Right lobe of liver (tissue), 6 donors: ENCODE measurements around the gene PEDS1. TPM values are rescaled to one million over a fixed set of nuclear protein-coding genes. Genes with fewer than 3 reads are reported as not detected.
"Not testable (repeated sequence)": the region's sequence is repeated elsewhere in the genome, so short reads cannot be mapped to it uniquely, and the experiment has no call there.

Experiments used
- ATAC-seq, 4 donors: fragments of 200-7000 bp; cut with Tn5 transposase; one replicate each; pipeline ENCODE4 v1.9.1; 2020; ENCODE audit warnings: mild to moderate bottlenecking in 4 of 4, moderate library complexity in 4 of 4
- DNase-seq, 3 donors: peaks; one replicate each; pipeline ENCODE4 v3.0.0-alpha.2; 2020
- H3K27ac ChIP-seq, 3 donors: fragments of 200-600 bp; one replicate each; pipeline ENCODE4 v1.8.0; 2022
- H3K27me3 ChIP-seq, 2 donors: fragments of 200-600 bp; one replicate each; pipeline ENCODE4 v1.8.0; 2022
- H3K36me3 ChIP-seq, 4 donors: fragments of 200-600 bp; sonication (generic) in 1 of 4; one replicate each; pipeline versions ENCODE4 v1.5.1 to v1.8.0; 2017 to 2022; ENCODE audit warnings: control low read depth in 1 of 4
- H3K4me1 ChIP-seq, 4 donors: fragments of 200-600 bp; sonication (generic) in 1 of 4; one replicate each; pipeline versions ENCODE4 v1.5.1 to v1.8.0; 2017 to 2022; ENCODE audit warnings: control low read depth in 1 of 4
- H3K4me3 ChIP-seq, 3 donors: fragments of 200-600 bp; one replicate each; pipeline ENCODE4 v1.8.0; 2022
- H3K9me3 ChIP-seq, 4 donors: fragments of 200-600 bp; sonication (generic) in 1 of 4; one replicate each; pipeline versions ENCODE4 v1.5.1 to v1.8.0; 2017 to 2022; ENCODE audit warnings: control low read depth in 1 of 4
- POLR2A ChIP-seq: fragments of 450-650 bp; IDR thresholded peaks from one replicate; pipeline ENCODE4 v1.6.1; 2017; ENCODE audit warnings: antibody characterized with exemption, mild to moderate bottlenecking
- WGBS: methylation state at CpG from one replicate; pipeline ENCODE4 v1.1.6; 2018; ENCODE audit warnings: low coverage, low lambda C conversion rate; ENCODE audit not compliant: insufficient coverage; ENCODE audit errors: missing lambda C conversion rate; 5-methylcytosine and 5-hydroxymethylcytosine counted together
- intact Hi-C, 2 donors: fragments of 100-400 bp; cut with DNase I; formaldehyde crosslinking; loops; one replicate each; pipeline versions ENCODE4 v1.11.2 to v1.14.1; 2022
- total RNA-seq, 6 experiments: library from RNA; depleted of rRNA in 2 of 6; stranded (reverse); fragments of >200 nt in 2 of 6; fragmentation: NEBNext Ultra II Directional in 3 of 6; extraction: Animal tissue kit (Norgen Biotek cat#: 25700) in 3 of 6; gene quantifications; one replicate each; pipeline versions ENCODE4 v1.1.0 to v1.2.4, GENCODE V29; 2016 to 2023
- TF ChIP-seq, protein P1 (sequence below), 4 donors: fragments of 200-600 bp in 3 of 4; fragments of 450-650 bp in 1 of 4; IDR thresholded peaks; one replicate each; pipeline versions ENCODE4 v1.5.1 to v1.8.0; 2016 to 2022; ENCODE audit warnings: antibody characterized with exemption in 4 of 4, mild to moderate bottlenecking in 2 of 4
- donor health status: DM: no; HTN: yes; CAD: no.
- donor health status: DM: no; HTN: no; CAD: no.
- donor health status: DM: no; HTN: no; CAD: no.
- donor health status: DM: no; HTN: yes; CAD: no.
- donor health status: DM: no; HTN: yes; CAD: no.

The PEDS1 gene
- total RNA-seq, 6 experiments from 2014 or later = 6.9 to 25.3 (median 13.7) TPM

DNA sequence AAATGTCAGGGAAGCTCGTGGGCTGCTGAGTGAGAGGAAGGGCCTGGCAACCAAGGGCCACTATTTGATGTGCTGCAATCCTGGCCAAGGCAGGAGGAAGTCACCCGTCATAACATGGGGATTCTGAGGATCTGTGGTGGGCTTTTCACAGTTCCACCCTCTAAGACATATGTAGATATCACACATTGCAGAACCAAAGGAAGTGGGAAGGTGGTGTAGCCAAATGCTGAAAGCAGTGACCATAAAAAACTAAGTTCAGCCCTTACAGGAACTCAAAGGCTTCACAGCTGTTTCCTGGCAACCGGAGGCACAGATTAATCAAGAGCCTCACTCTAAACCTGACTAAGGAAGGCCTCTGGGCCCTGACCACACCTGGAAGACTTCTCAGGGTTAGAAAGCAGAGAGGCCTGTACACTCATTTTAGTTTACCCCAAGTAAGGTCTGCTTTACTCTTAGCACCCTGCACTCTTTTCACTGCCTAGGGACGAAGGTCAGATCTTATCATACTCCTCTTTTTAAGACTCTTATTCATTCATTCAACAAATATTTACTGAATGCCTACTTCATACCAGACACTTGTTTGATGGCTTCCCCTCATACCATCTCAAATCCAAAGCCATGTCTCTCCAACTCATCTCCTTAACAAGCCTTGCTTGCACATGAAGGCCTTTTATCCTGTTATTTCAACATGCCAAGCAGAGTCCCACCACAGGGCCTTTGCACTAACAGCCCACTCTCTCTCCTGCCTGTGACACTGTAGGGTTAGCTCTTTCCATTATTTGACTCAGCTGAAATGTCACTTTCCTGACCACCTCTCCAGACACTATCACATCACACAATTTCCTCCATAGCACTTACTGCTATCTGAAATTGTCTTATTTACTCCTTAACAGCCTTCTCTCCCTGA lies 43.1 kb downstream of the PEDS1 start:
- intact Hi-C loops = no loop called here
- peak in 3 of 4 donors; percentile 2 to 4 (median 3) for ATAC-seq
- H3K4me3 ChIP-seq = no peak overlapping the region

DNA sequence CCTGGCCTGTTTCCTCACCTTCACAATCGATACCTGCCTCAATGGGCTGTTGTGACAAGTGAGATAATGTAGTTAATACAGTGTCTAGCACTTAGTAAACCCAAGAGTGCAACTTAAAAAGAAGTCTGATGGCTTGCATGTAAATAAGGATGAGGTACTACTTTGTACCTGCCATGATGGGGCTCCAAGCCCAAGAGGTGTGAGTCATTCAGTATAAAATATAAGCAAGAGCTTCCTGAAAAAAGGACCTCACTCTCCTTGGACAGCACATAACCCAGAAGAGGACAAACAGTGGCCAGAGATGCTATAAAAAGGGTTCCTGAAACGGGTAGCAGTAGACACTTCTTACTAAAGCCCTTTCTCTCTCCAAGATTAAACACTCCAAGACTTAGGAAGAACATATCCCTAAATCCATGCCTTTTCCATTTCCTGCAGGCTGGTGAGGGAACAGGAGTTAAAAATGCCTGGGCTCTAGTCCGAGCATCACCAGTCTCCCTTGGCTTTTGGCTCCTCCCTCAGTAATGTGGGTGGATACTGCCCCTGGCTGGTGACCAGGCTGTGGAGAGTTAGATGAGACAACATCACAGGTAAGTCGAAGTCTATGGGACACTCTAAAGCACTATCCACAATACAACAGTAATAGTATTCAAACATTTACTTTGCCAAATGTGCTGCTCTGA lies 44.8 kb downstream of the PEDS1 start:
- TF ChIP-seq, protein P1, sequence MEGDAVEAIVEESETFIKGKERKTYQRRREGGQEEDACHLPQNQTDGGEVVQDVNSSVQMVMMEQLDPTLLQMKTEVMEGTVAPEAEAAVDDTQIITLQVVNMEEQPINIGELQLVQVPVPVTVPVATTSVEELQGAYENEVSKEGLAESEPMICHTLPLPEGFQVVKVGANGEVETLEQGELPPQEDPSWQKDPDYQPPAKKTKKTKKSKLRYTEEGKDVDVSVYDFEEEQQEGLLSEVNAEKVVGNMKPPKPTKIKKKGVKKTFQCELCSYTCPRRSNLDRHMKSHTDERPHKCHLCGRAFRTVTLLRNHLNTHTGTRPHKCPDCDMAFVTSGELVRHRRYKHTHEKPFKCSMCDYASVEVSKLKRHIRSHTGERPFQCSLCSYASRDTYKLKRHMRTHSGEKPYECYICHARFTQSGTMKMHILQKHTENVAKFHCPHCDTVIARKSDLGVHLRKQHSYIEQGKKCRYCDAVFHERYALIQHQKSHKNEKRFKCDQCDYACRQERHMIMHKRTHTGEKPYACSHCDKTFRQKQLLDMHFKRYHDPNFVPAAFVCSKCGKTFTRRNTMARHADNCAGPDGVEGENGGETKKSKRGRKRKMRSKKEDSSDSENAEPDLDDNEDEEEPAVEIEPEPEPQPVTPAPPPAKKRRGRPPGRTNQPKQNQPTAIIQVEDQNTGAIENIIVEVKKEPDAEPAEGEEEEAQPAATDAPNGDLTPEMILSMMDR (IDR thresholded peaks at IDR 0.05) = no peak
- DNase-seq = no peak
- intact Hi-C loops = no loop called here
- H3K4me3 ChIP-seq = no peak overlapping the region
- H3K9me3 ChIP-seq = no peaks in the 10 kb centered on the region
- H3K27me3 ChIP-seq = no peaks in the 10 kb centered on the region
- 39% methylated on average over 4 of the region's 4 CpGs for WGBS
- peaks cover 0 to 32% (median 16%) of the 10 kb centered on the region in 4 donors for H3K4me1 ChIP-seq
- no peak overlapping the region for H3K27ac ChIP-seq
- peak in 1 of 4 donors; percentile 7 for ATAC-seq
- no peaks in the 10 kb centered on the region for H3K36me3 ChIP-seq

More for the DNA sequence above, 43.1 kb downstream of the PEDS1 start:
- Histone ChIP-seq H3K9me3 (no peaks in the 10 kb centered on the region), H3K4me1 (peaks cover 0 to 42% (median 22%) of the 10 kb centered on the region in 4 donors), H3K27ac (no peak overlapping the region), H3K27me3 (no peaks in the 10 kb centered on the region), H3K36me3 (no peaks in the 10 kb centered on the region)
- no peak for DNase-seq
- TF ChIP-seq POLR2A = no peak
- TF ChIP-seq, protein P1 (IDR thresholded peaks at IDR 0.05) = no peak
- 26% methylated on average over 4 of the region's 4 CpGs for WGBS

DNA sequence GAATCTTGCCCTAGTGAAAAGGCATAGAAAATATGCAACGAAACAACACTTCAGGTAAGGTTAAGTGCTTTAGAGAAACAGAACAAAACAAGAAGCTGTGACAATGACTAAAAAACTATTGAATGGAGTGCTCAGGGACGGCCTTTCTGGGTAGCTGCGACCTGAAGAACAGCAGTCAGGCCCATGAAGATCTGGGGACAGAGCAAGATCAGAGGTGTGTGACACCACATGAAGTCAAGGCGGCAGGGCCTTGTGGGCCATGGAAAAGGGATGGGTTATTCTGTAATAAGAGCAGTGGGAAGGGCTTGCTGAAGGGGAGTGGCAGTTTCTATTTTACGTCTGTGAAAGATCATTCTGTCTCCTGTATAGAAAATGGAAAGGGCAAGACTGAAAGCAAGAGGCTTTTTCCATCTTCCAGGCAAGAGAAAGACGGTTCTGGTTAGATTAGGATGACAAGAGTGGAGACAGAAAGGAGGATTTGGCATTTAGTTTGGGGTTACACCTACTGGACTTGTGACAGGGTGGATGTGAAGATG lies 45.7 kb downstream of the PEDS1 start:
- H3K9me3 ChIP-seq = no peaks in the 10 kb centered on the region
- H3K27ac ChIP-seq = no peak overlapping the region
- ATAC-seq = no peak
- WGBS = 66% methylated on average over 6 of the region's 6 CpGs
- H3K36me3 ChIP-seq = no peaks in the 10 kb centered on the region
- no peak for DNase-seq
- no peaks in the 10 kb centered on the region for H3K27me3 ChIP-seq
- TF ChIP-seq, protein P1 (IDR thresholded peaks at IDR 0.05) = no peak
- TF ChIP-seq POLR2A = no peak
- intact Hi-C loops = no loop called here
- H3K4me3 ChIP-seq = no peak overlapping the region
- H3K4me1 ChIP-seq = peaks cover 0 to 30% (median 15%) of the 10 kb centered on the region in 4 donors

GRCh38 chr20:50107086-50107660 lies 46.4 kb downstream of the PEDS1 start:
- Histone ChIP-seq H3K4me1 (peaks cover 0 to 29% (median 14%) of the 10 kb centered on the region in 4 donors), H3K4me3 (no peak overlapping the region), H3K27ac (no peak overlapping the region), H3K36me3 (no peaks in the 10 kb centered on the region), H3K27me3 (no peaks in the 10 kb centered on the region), H3K9me3 (no peaks in the 10 kb centered on the region)
- intact Hi-C loops = no loop called here
- TF ChIP-seq, protein P1 (IDR thresholded peaks at IDR 0.05) = no peak
- TF ChIP-seq POLR2A = no peak
- WGBS = 75% methylated on average over 5 of the region's 6 CpGs
- ATAC-seq (no peak), DNase-seq (no peak)

DNA sequence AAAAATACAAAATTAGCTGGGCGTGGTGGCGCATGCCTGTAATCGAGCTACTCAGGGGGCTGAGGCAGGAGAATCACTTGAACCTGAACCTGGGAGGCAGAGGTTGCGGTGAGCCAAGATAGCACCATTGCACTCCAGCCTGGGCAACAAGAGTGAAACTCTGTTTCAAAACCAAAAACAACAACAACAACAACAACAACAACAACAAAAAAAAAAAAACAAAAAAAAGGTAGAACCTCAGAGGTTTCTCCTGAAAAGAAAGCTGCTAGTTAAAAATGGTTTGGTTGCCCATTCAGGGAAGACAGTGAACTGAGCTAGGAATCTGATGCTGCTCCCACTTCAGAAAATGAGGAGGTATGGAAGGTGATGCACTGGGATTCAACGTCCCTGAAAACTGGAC lies 46.9 kb downstream of the PEDS1 start:
- ATAC-seq, H3K9me3 ChIP-seq, H3K36me3 ChIP-seq, H3K27ac ChIP-seq, H3K4me3 ChIP-seq, intact Hi-C loops, H3K27me3 ChIP-seq, DNase-seq: not testable (repeated sequence)
- H3K4me1 ChIP-seq = peaks cover 0 to 27% (median 14%) of the 10 kb centered on the region in 4 donors
- 53% methylated on average over 3 of the region's 5 CpGs for WGBS
